Measurements from ENCODE around the gene CDR2L.
"Not testable (repeated sequence)": the region's sequence is repeated elsewhere in the genome, so short reads cannot be mapped to it uniquely, and the experiment has no call there.

The CDR2L gene

GRCh38 chr17:74998783-74999182 is 11.4 kb downstream of the CDR2L start:
- Histone ChIP-seq H3K4me3 (ENCODE audit: low read length in 2 of 2) (no peak overlapping the region), H3K9me3 (ENCODE audit: control insufficient read depth in 2 of 2, low read length in 2 of 2) (no peaks in the 10 kb centered on the region), H3K27ac (ENCODE audit: low read depth in 2 of 2, low read length in 2 of 2) (no peak overlapping the region), H3K36me3 (ENCODE audit: control insufficient read depth in 2 of 2, insufficient read depth in 2 of 2, low read length in 2 of 2) (peaks cover 3 to 4% of the 10 kb centered on the region in 2 donors), H3K27me3 (ENCODE audit: control insufficient read depth in 2 of 2, insufficient read depth in 2 of 2, low read length in 2 of 2) (no peaks in the 10 kb centered on the region), H3K9ac (ENCODE audit: low read depth in 1 of 2, low read length in 2 of 2) (no peak overlapping the region), H3K4me1 (ENCODE audit: control insufficient read depth in 2 of 2, insufficient read depth in 2 of 2, low read length in 2 of 2) (no peaks in the 10 kb centered on the region)

- Histone ChIP-seq H3K27me3 (ENCODE audit: control insufficient read depth in 2 of 2, insufficient read depth in 2 of 2, low read length in 2 of 2) (no peaks in the 10 kb centered on the region), H3K9me3 (ENCODE audit: control insufficient read depth in 2 of 2, low read length in 2 of 2) (no peaks in the 10 kb centered on the region), H3K4me3 (ENCODE audit: low read length in 2 of 2) (no peak overlapping the region), H3K9ac (ENCODE audit: low read depth in 1 of 2, low read length in 2 of 2) (no peak overlapping the region), H3K4me1 (ENCODE audit: control insufficient read depth in 2 of 2, insufficient read depth in 2 of 2, low read length in 2 of 2) (no peaks in the 10 kb centered on the region), H3K36me3 (ENCODE audit: control insufficient read depth in 2 of 2, insufficient read depth in 2 of 2, low read length in 2 of 2) (peaks cover 3 to 4% of the 10 kb centered on the region in 2 donors), H3K27ac (ENCODE audit: low read depth in 2 of 2, low read length in 2 of 2) (no peak overlapping the region)
Measured at GRCh38 chr17:74999523-74999922, 12.1 kb downstream of the CDR2L start.

- H3K9ac ChIP-seq (ENCODE audit: low read depth in 1 of 2, low read length in 2 of 2), result no peak overlapping the region
- no peak overlapping the region for H3K4me3 ChIP-seq (ENCODE audit: low read length in 2 of 2)
- peaks cover 3 to 4% of the 10 kb centered on the region in 2 donors for H3K36me3 ChIP-seq (ENCODE audit: control insufficient read depth in 2 of 2, insufficient read depth in 2 of 2, low read length in 2 of 2)
- H3K9me3 ChIP-seq (ENCODE audit: control insufficient read depth in 2 of 2, low read length in 2 of 2), result no peaks in the 10 kb centered on the region
- H3K27ac ChIP-seq (ENCODE audit: low read depth in 2 of 2, low read length in 2 of 2), result no peak overlapping the region
- H3K27me3 ChIP-seq (ENCODE audit: control insufficient read depth in 2 of 2, insufficient read depth in 2 of 2, low read length in 2 of 2), result no peaks in the 10 kb centered on the region
- no peaks in the 10 kb centered on the region for H3K4me1 ChIP-seq (ENCODE audit: control insufficient read depth in 2 of 2, insufficient read depth in 2 of 2, low read length in 2 of 2)
Measured at GRCh38 chr17:75001915-75002843, 14.7 kb downstream of the CDR2L start.

- Histone ChIP-seq H3K36me3 (ENCODE audit: control insufficient read depth in 2 of 2, insufficient read depth in 2 of 2, low read length in 2 of 2) (peaks cover 3 to 4% of the 10 kb centered on the region in 2 donors), H3K4me3 (ENCODE audit: low read length in 2 of 2) (no peak overlapping the region), H3K4me1 (ENCODE audit: control insufficient read depth in 2 of 2, insufficient read depth in 2 of 2, low read length in 2 of 2) (no peaks in the 10 kb centered on the region), H3K27me3 (ENCODE audit: control insufficient read depth in 2 of 2, insufficient read depth in 2 of 2, low read length in 2 of 2) (peaks cover 0 to 2% of the 10 kb centered on the region in 2 donors), H3K9ac (ENCODE audit: low read depth in 1 of 2, low read length in 2 of 2) (no peak overlapping the region), H3K9me3 (ENCODE audit: control insufficient read depth in 2 of 2, low read length in 2 of 2) (no peaks in the 10 kb centered on the region), H3K27ac (ENCODE audit: low read depth in 2 of 2, low read length in 2 of 2) (no peak overlapping the region)
Measured at GRCh38 chr17:75003070-75003956, 15.9 kb downstream of the CDR2L start.

GRCh38 chr17:75003957-75004355 is 16.5 kb downstream of the CDR2L start:
- Histone ChIP-seq H3K27ac (ENCODE audit: low read depth in 2 of 2, low read length in 2 of 2) (no peak overlapping the region), H3K4me1 (ENCODE audit: control insufficient read depth in 2 of 2, insufficient read depth in 2 of 2, low read length in 2 of 2) (peaks cover 0 to under 1% of the 10 kb centered on the region in 2 donors), H3K9me3 (ENCODE audit: control insufficient read depth in 2 of 2, low read length in 2 of 2) (no peaks in the 10 kb centered on the region), H3K27me3 (ENCODE audit: control insufficient read depth in 2 of 2, insufficient read depth in 2 of 2, low read length in 2 of 2) (peaks cover 0 to 2% of the 10 kb centered on the region in 2 donors), H3K4me3 (ENCODE audit: low read length in 2 of 2) (no peak overlapping the region), H3K9ac (ENCODE audit: low read depth in 1 of 2, low read length in 2 of 2) (no peak overlapping the region), H3K36me3 (ENCODE audit: control insufficient read depth in 2 of 2, insufficient read depth in 2 of 2, low read length in 2 of 2) (peaks cover 3 to 4% of the 10 kb centered on the region in 2 donors)

- no peak overlapping the region for H3K27ac ChIP-seq (ENCODE audit: low read depth in 2 of 2, low read length in 2 of 2)
- H3K4me3 ChIP-seq (ENCODE audit: low read length in 2 of 2), result no peak overlapping the region
- H3K9ac ChIP-seq (ENCODE audit: low read depth in 1 of 2, low read length in 2 of 2), result no peak overlapping the region
- peaks cover 0 to 3% of the 10 kb centered on the region in 2 donors for H3K4me1 ChIP-seq (ENCODE audit: control insufficient read depth in 2 of 2, insufficient read depth in 2 of 2, low read length in 2 of 2)
- peaks cover 0 to 2% of the 10 kb centered on the region in 2 donors for H3K27me3 ChIP-seq (ENCODE audit: control insufficient read depth in 2 of 2, insufficient read depth in 2 of 2, low read length in 2 of 2)
- peaks cover 3 to 4% of the 10 kb centered on the region in 2 donors for H3K36me3 ChIP-seq (ENCODE audit: control insufficient read depth in 2 of 2, insufficient read depth in 2 of 2, low read length in 2 of 2)
- H3K9me3 ChIP-seq (ENCODE audit: control insufficient read depth in 2 of 2, low read length in 2 of 2), result no peaks in the 10 kb centered on the region
Measured at GRCh38 chr17:75004371-75004770, 16.9 kb downstream of the CDR2L start.

- no peaks in the 10 kb centered on the region for H3K9me3 ChIP-seq (ENCODE audit: control insufficient read depth in 2 of 2, low read length in 2 of 2)
- peaks cover 0 to 2% of the 10 kb centered on the region in 2 donors for H3K27me3 ChIP-seq (ENCODE audit: control insufficient read depth in 2 of 2, insufficient read depth in 2 of 2, low read length in 2 of 2)
- H3K4me3 ChIP-seq (ENCODE audit: low read length in 2 of 2), result no peak overlapping the region
- no peak overlapping the region for H3K9ac ChIP-seq (ENCODE audit: low read depth in 1 of 2, low read length in 2 of 2)
- peaks cover 3 to 4% of the 10 kb centered on the region in 2 donors for H3K36me3 ChIP-seq (ENCODE audit: control insufficient read depth in 2 of 2, insufficient read depth in 2 of 2, low read length in 2 of 2)
- H3K4me1 ChIP-seq (ENCODE audit: control insufficient read depth in 2 of 2, insufficient read depth in 2 of 2, low read length in 2 of 2), result peaks cover 0 to 7% of the 10 kb centered on the region in 2 donors
- H3K27ac ChIP-seq (ENCODE audit: low read depth in 2 of 2, low read length in 2 of 2), result no peak overlapping the region
Measured at GRCh38 chr17:75005291-75005690, 17.9 kb downstream of the CDR2L start.

- H3K27me3 ChIP-seq (ENCODE audit: control insufficient read depth in 2 of 2, insufficient read depth in 2 of 2, low read length in 2 of 2); H3K9me3 ChIP-seq (ENCODE audit: control insufficient read depth in 2 of 2, low read length in 2 of 2); H3K9ac ChIP-seq (ENCODE audit: low read depth in 1 of 2, low read length in 2 of 2); H3K4me1 ChIP-seq (ENCODE audit: control insufficient read depth in 2 of 2, insufficient read depth in 2 of 2, low read length in 2 of 2); H3K4me3 ChIP-seq (ENCODE audit: low read length in 2 of 2); H3K27ac ChIP-seq (ENCODE audit: low read depth in 2 of 2, low read length in 2 of 2); H3K36me3 ChIP-seq (ENCODE audit: control insufficient read depth in 2 of 2, insufficient read depth in 2 of 2, low read length in 2 of 2): not testable (repeated sequence)
Measured at GRCh38 chr17:75006084-75006483, 18.7 kb downstream of the CDR2L start.

- peaks cover 0 to 2% of the 10 kb centered on the region in 2 donors for H3K27me3 ChIP-seq (ENCODE audit: control insufficient read depth in 2 of 2, insufficient read depth in 2 of 2, low read length in 2 of 2)
- no peak overlapping the region for H3K9ac ChIP-seq (ENCODE audit: low read depth in 1 of 2, low read length in 2 of 2)
- no peak overlapping the region for H3K4me3 ChIP-seq (ENCODE audit: low read length in 2 of 2)
- peaks cover 3 to 4% of the 10 kb centered on the region in 2 donors for H3K36me3 ChIP-seq (ENCODE audit: control insufficient read depth in 2 of 2, insufficient read depth in 2 of 2, low read length in 2 of 2)
- H3K9me3 ChIP-seq (ENCODE audit: control insufficient read depth in 2 of 2, low read length in 2 of 2), result no peaks in the 10 kb centered on the region
- H3K4me1 ChIP-seq (ENCODE audit: control insufficient read depth in 2 of 2, insufficient read depth in 2 of 2, low read length in 2 of 2), result peaks cover 6 to 15% of the 10 kb centered on the region in 2 donors
- no peak overlapping the region for H3K27ac ChIP-seq (ENCODE audit: low read depth in 2 of 2, low read length in 2 of 2)
Measured at GRCh38 chr17:75006653-75007052, 19.2 kb downstream of the CDR2L start.

GRCh38 chr17:75008373-75008772 is 20.9 kb downstream of the CDR2L start:
- H3K9me3 ChIP-seq (ENCODE audit: control insufficient read depth in 2 of 2, low read length in 2 of 2), result no peaks in the 10 kb centered on the region
- peaks cover 0 to 2% of the 10 kb centered on the region in 2 donors for H3K27me3 ChIP-seq (ENCODE audit: control insufficient read depth in 2 of 2, insufficient read depth in 2 of 2, low read length in 2 of 2)
- no peaks in the 10 kb centered on the region for H3K36me3 ChIP-seq (ENCODE audit: control insufficient read depth in 2 of 2, insufficient read depth in 2 of 2, low read length in 2 of 2)
- no peak overlapping the region for H3K27ac ChIP-seq (ENCODE audit: low read depth in 2 of 2, low read length in 2 of 2)
- no peak overlapping the region for H3K9ac ChIP-seq (ENCODE audit: low read depth in 1 of 2, low read length in 2 of 2)
- H3K4me1 ChIP-seq (ENCODE audit: control insufficient read depth in 2 of 2, insufficient read depth in 2 of 2, low read length in 2 of 2), result peaks cover 15 to 26% of the 10 kb centered on the region in 2 donors
- H3K4me3 ChIP-seq (ENCODE audit: low read length in 2 of 2), result no peak overlapping the region

Measured in mucosa of rectum (tissue), 2 donors.